GM12878 (cell line): Measurements from ENCODE around the gene URB1. TPM values are rescaled to one million over a fixed set of nuclear protein-coding genes. Genes with fewer than 3 reads are reported as not detected.
A peak's percentile ranks its signal among the peaks of the same experiment; 100 is the strongest.

Experiments used
- ATAC-seq: fragments of 200-7000 bp; cut with Tn5 transposase; 3 replicates; pipeline ENCODE4 v1.9.1; 2020; ENCODE audit warnings: mild to moderate bottlenecking, moderate library complexity
- BruUV-seq: library from RNA; stranded (reverse); fragments of 400-500 nt; replicated peaks from 2 replicates; lab custom pipeline; 2021; lab: Mats Ljungman, UMichigan
- CTCF ChIA-PET: fragments of 300-600 bp; sonication (Branson Sonifier 250); formaldehyde crosslinking; extraction: SDS; loops from one replicate; lab custom pipeline; 2021; ENCODE audit warnings: inconsistent platforms; lab: Yijun Ruan, JAX
- POLR2A ChIA-PET: fragments of 350-600 bp; formaldehyde crosslinking; extraction: SDS; loops from one replicate; lab custom pipeline; 2021; ENCODE audit warnings: inconsistent platforms; lab: Charles Lee
- RAD21 ChIA-PET: fragments of 300-600 bp; sonication (Branson Sonifier 250); formaldehyde crosslinking; loops from one replicate; lab custom pipeline; 2023; ENCODE audit warnings: antibody characterized with exemption; ENCODE audit not compliant: unreplicated experiment; lab: Charles Lee
- SMC1A ChIA-PET: fragments of 300-600 bp; sonication (Branson Sonifier 250); formaldehyde crosslinking; loops from one replicate; lab custom pipeline; 2023; ENCODE audit not compliant: unreplicated experiment, uncharacterized antibody; lab: Charles Lee
- DNase-seq: peaks from one replicate; pipeline ENCODE4 v3.0.0-alpha.2; 2011; ENCODE audit warnings: low read depth, low spot score
- FAIRE-seq: peaks from 3 replicates; lab custom pipeline; 2011; peaks lifted over from hg19 to GRCh38; lab: Jason Lieb, UNC
- H2AFZ ChIP-seq: 2 replicates; pipeline ENCODE4 v1.6.0; 2011; ENCODE audit warnings: low read depth, low read length, control low read depth; ENCODE audit not compliant: control insufficient read depth
- H3K27ac ChIP-seq: 2 replicates; pipeline ENCODE4 v1.5.1; 2011; ENCODE audit warnings: control low read depth; ENCODE audit not compliant: control insufficient read depth, insufficient read depth
- H3K27me3 ChIP-seq, 2 experiments: replicated peaks in 1 of 2; 2 replicates each; pipeline versions ENCODE4 v1.6.0 to v1.6.1; 2011; ENCODE audit warnings: low read length in 1 of 2; ENCODE audit not compliant: control insufficient read depth in 2 of 2, insufficient read depth in 2 of 2
- H3K36me3 ChIP-seq, 2 experiments: 2 replicates each; pipeline ENCODE4 v1.5.1; 2011; ENCODE audit warnings: low read length in 1 of 2; ENCODE audit not compliant: control insufficient read depth in 2 of 2, insufficient read depth in 2 of 2
- H3K4me1 ChIP-seq: 2 replicates; pipeline ENCODE4 v1.6.1; 2011; ENCODE audit warnings: mild to moderate bottlenecking, low read length, moderate library complexity, mixed read lengths; ENCODE audit not compliant: control insufficient read depth, insufficient read depth
- H3K4me2 ChIP-seq: 2 replicates; pipeline ENCODE4 v1.6.0; 2011; ENCODE audit warnings: control low read depth; ENCODE audit not compliant: control insufficient read depth, insufficient read depth
- H3K4me3 ChIP-seq: fragments of 200-600 bp; sonication (generic); 2 replicates; pipeline ENCODE4 v1.5.1; 2016
- H3K79me2 ChIP-seq: 2 replicates; pipeline ENCODE4 v1.6.0; 2011; ENCODE audit warnings: low read length; ENCODE audit not compliant: control insufficient read depth, insufficient read depth
- H3K9ac ChIP-seq: 2 replicates; pipeline ENCODE4 v1.8.0; 2011; ENCODE audit warnings: low read length, control low read depth, mixed read lengths; ENCODE audit not compliant: control insufficient read depth, insufficient read depth
- H3K9me3 ChIP-seq: replicated peaks from 3 replicates; pipeline ENCODE4 v1.5.1; 2011; ENCODE audit warnings: mild to moderate bottlenecking, low read length; ENCODE audit not compliant: control insufficient read depth, insufficient read depth
- H4K20me1 ChIP-seq: 2 replicates; pipeline ENCODE4 v1.6.0; 2011; ENCODE audit not compliant: control insufficient read depth, insufficient read depth
- WGBS: methylation state at CpG from one replicate; pipeline ENCODE4 v1.1.6; 2016; ENCODE audit warnings: low lambda C conversion rate; ENCODE audit not compliant: insufficient replicate concordance, insufficient coverage; ENCODE audit errors: missing lambda C conversion rate; 5-methylcytosine and 5-hydroxymethylcytosine counted together
- in situ Hi-C: fragments of 300-500 bp; cut with MboI; formaldehyde crosslinking; loops from 9 replicates; pipeline ENCODE4 v1.14.3; 2018; ENCODE audit warnings: mixed read lengths
- intact Hi-C: fragments of 100-400 bp; cut with micrococcal nuclease; formaldehyde crosslinking; loops from one replicate; pipeline ENCODE4 v1.14.2; 2022; ENCODE audit not compliant: unreplicated experiment
- polyA plus RNA-seq, 11 experiments: library from polyadenylated mRNA; depleted of rRNA in 4 of 11; unstranded in 6 of 11; stranded (reverse) in 5 of 11; fragments of >200 nt; fragmentation: Nextera tagmentation in 4 of 11; fragmentation: Illumina TruSeq in 1 of 11; extraction: Ambion mirVana in 4 of 11; extraction: Trizol in 1 of 11; gene quantifications; 1 replicate in 1 of 11; 2 replicates in 10 of 11; pipeline versions ENCODE4 v1.2.1 to v1.2.3, GENCODE V29; 2011 to 2016; ENCODE audit warnings: inconsistent platforms in 2 of 11, missing spikeins in 2 of 11, low read depth in 1 of 11
- total RNA-seq, 4 experiments: library from RNA; depleted of rRNA in 3 of 4; stranded (reverse); fragments of >200 nt in 3 of 4; fragmentation: Illumina TruSeq in 1 of 4; extraction: Trizol in 1 of 4; gene quantifications; 2 replicates each; pipeline versions ENCODE4 v1.2.1 to v1.2.3, GENCODE V29; 2013 to 2021
- TF ChIP-seq, protein P1 (sequence below): fragments of 450-650 bp; formaldehyde crosslinking; IDR thresholded peaks from 2 replicates; pipeline ENCODE4 v1.4.0; 2020; ENCODE audit warnings: mild to moderate bottlenecking, moderate library complexity
- TF ChIP-seq, protein P2 (sequence below), 3 experiments: IDR thresholded peaks in 2 of 3; conservative IDR thresholded peaks in 1 of 3; 2 replicates each; pipeline ENCODE4 v1.5.1; 2011; ENCODE audit warnings: low read depth in 3 of 3, low read length in 3 of 3, mild to moderate bottlenecking in 3 of 3, control low read depth in 2 of 3, moderate library complexity in 2 of 3, inconsistent platforms in 1 of 3, mixed read lengths in 1 of 3; ENCODE audit not compliant: control insufficient read depth in 2 of 3, insufficient read depth in 1 of 3; ENCODE audit errors: extremely low read depth in 1 of 3

URB1 gene
- total and polyA plus RNA-seq, 10 of the 15 experiments (the other 5 are each of a cell fraction or from before 2014, with no cell fraction given) = 0.56 to 23.2 (median 8.9) TPM

DNA sequence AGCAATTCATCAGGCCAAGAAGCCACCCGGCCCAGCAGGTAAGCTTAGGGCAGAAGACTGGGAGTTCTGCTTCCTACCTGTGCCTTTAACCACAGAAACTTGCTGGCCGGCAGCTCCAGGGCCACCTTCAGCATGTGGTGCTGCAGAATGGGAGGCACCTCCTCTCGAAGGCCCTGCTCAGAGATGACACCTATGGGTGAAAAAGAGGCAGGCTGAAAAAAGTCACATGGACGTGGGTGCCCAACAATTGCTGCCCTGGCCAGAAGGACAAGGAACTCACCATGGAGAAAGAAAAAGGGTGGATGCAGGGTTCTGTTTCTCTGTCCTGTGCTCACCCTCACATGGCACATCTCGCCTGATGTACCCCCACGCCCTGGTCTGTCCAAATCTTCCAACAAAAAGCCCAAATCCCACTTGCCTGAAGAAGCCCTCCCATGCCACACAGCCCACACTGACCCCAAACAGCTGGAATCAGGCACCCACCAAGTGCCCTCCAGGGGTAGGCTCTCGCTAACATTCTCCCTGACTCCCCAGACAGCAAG lies 33.0 kb downstream of the URB1 start:
- in situ Hi-C loops (no loop called here), intact Hi-C loops (no loop called here)
- Histone ChIP-seq H3K4me3 (no peak overlapping the region), H3K9me3 (no peaks in the 10 kb centered on the region), H3K4me2 (no peak overlapping the region), H3K27ac (no peak overlapping the region), H4K20me1 (no peaks in the 10 kb centered on the region), H2AFZ (no peak overlapping the region), H3K4me1 (no peaks in the 10 kb centered on the region), H3K79me2 (no peaks in the 10 kb centered on the region), H3K9ac (no peak overlapping the region), H3K36me3 (peaks cover 27 to 40% of the 10 kb centered on the region in 2 experiments), H3K27me3 (no peaks in the 10 kb centered on the region)
- ChIA-PET RAD21 (no interaction called here), POLR2A (no interaction called here), SMC1A (no interaction called here), CTCF (interaction anchor here (0.7 kb wide), 2 partner anchors 15 to 241 kb away, joined by 3 read pairs; no protein-coding TSS in a partner anchor)
- no peak; the same call in 2 of the 3 replicates for ATAC-seq
- WGBS = 79% methylated on average over 7 of the region's 7 CpGs
- DNase-seq = no peak
- no TSS peak for BruUV-seq
- FAIRE-seq = no peak
- TF ChIP-seq, protein P1, sequence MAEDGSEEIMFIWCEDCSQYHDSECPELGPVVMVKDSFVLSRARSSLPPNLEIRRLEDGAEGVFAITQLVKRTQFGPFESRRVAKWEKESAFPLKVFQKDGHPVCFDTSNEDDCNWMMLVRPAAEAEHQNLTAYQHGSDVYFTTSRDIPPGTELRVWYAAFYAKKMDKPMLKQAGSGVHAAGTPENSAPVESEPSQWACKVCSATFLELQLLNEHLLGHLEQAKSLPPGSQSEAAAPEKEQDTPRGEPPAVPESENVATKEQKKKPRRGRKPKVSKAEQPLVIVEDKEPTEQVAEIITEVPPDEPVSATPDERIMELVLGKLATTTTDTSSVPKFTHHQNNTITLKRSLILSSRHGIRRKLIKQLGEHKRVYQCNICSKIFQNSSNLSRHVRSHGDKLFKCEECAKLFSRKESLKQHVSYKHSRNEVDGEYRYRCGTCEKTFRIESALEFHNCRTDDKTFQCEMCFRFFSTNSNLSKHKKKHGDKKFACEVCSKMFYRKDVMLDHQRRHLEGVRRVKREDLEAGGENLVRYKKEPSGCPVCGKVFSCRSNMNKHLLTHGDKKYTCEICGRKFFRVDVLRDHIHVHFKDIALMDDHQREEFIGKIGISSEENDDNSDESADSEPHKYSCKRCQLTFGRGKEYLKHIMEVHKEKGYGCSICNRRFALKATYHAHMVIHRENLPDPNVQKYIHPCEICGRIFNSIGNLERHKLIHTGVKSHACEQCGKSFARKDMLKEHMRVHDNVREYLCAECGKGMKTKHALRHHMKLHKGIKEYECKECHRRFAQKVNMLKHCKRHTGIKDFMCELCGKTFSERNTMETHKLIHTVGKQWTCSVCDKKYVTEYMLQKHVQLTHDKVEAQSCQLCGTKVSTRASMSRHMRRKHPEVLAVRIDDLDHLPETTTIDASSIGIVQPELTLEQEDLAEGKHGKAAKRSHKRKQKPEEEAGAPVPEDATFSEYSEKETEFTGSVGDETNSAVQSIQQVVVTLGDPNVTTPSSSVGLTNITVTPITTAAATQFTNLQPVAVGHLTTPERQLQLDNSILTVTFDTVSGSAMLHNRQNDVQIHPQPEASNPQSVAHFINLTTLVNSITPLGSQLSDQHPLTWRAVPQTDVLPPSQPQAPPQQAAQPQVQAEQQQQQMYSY = no peak
- TF ChIP-seq, protein P2, sequence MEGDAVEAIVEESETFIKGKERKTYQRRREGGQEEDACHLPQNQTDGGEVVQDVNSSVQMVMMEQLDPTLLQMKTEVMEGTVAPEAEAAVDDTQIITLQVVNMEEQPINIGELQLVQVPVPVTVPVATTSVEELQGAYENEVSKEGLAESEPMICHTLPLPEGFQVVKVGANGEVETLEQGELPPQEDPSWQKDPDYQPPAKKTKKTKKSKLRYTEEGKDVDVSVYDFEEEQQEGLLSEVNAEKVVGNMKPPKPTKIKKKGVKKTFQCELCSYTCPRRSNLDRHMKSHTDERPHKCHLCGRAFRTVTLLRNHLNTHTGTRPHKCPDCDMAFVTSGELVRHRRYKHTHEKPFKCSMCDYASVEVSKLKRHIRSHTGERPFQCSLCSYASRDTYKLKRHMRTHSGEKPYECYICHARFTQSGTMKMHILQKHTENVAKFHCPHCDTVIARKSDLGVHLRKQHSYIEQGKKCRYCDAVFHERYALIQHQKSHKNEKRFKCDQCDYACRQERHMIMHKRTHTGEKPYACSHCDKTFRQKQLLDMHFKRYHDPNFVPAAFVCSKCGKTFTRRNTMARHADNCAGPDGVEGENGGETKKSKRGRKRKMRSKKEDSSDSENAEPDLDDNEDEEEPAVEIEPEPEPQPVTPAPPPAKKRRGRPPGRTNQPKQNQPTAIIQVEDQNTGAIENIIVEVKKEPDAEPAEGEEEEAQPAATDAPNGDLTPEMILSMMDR (IDR thresholded peaks at IDR 0.05 in 2 of 3, conservative IDR thresholded peaks at IDR 0.05 in 1 of 3; ENCODE audit: control insufficient read depth in 2 of 3, extremely low read depth in 1 of 3, insufficient read depth in 1 of 3, low read depth in 3 of 3, low read length in 3 of 3) = 0 out of 6 replicates have a peak, but pooled peaks of 2 of the 3 experiments have one; percentile 8 to 10
